Activated CD8-positive, alpha-beta memory T cell treated with anti-CD3 and anti-CD28 coated beads, Interleukin-2, amount 50 U/mL, for 24 hours (primary cell): ENCODE results near the gene PEAK1.
"Not testable (repeated sequence)": the region's sequence is repeated elsewhere in the genome, so short reads cannot be mapped to it uniquely, and the experiment has no call there.

Experiments used
- DNase-seq: peaks from one replicate; pipeline ENCODE4 v3.0.0-alpha.2; 2020; ENCODE audit errors: extremely low read depth

Gene PEAK1

DNA sequence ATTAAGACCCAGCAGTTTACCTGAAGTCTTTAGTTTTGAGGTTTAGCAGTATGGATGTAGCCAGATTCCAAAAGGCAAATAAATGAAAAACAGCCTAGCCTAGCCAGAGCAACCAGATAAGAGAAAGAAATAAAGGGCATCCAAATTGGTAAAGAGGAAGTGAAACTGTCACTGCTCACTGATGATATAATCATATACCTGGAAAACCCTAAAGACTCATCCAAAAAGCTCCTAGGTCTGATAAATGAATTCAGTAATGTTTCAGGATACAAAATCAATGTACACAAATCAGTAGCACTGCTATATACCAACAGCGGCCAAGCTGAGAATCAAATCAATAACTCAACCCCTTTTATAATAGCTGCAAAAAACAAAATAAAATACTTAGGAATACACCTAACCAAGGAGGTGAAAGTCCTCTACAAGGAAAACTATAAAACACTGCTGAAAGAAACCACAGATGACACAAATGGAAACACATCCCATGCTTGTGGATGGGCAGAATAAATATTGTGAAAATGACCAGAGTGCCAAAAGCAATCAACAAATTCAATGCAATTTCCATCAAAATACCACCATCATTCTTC is 13.6 kb downstream of the PEAK1 start:
- not testable (repeated sequence) for DNase-seq

DNA sequence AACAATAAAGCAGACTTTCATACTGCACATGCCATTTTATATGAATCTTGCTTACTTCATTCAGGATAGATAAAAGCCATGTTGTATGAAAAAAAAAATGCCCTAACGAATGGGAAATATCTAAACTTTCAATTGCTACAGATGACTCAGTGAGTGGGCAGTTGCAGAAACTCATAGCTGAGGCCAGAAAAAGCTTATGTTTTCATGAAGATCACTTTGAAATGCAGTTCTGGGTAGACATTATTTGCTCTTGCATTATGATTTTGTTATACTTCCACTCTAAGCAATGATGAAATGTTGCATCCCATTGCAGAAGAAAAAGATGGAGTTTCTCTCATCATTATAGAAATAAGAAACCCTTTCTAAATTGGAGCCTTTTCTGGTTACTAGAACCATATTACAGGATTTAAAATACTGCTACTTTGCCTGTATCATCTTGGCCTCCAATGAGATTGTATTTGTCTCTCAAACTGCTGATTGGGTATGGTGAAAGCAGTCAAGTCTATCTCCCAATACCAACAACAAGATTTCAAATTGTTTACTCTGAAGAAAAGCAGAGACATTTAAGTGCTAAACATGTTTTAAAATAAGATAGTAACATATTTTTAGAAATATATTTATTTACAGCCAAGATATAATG is 17.0 kb downstream of the PEAK1 start:
- DNase-seq, result no peak

DNA sequence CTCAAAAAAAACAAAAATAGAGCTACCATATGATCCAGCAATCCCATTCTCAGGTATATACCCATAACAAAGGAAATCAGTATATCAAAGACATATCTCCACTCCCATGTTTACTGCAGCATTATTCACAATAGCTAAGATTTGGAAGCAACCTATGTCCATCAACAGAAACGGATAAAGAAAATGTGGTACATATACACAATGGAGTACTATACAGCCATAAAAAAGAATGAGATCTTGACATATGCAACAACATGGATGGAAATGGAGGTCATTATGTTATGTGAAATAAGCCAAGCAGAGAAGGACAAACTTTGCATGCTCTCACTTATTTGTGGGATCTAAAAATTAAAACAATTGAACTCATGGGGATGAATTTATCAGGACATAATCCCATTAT is 19.6 kb downstream of the PEAK1 start:
- DNase-seq, result no peak

DNA sequence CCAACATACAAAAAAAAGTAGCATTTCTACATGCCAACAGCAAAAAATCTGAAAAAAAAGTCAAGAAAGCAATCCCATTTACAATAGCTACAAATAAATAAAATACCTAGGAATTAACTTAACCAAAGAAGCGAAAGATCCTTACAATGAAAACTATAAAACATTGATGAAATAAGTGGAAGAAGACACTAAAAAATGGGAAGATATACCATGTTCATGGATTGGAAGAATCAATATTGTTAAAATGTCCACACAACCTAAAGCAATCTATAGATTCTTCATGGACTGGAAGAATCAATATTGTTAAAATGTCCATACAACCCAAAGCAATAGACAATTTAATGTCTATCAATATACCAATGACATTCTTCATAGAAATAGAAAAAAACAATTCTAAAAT is 21.0 kb downstream of the PEAK1 start:
- no peak for DNase-seq

DNA sequence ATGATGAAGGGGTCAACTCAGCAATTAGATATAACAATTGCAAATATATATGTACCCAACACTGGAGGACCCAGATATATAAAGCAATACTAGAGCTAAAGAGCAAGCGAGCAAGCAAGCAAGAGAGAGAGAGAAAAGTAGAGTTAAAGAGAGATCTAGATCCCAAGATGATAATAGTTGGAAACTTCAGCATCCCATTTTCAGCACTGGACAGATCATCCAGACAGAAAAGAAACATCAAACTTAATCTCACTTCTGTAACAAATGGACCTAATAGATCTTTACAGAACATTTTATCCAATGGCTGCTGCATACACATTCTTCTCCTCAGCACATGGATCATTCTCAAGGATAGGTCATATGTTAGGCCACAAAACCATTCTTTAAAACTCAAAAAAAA is 23.2 kb downstream of the PEAK1 start:
- DNase-seq, result no peak

DNA sequence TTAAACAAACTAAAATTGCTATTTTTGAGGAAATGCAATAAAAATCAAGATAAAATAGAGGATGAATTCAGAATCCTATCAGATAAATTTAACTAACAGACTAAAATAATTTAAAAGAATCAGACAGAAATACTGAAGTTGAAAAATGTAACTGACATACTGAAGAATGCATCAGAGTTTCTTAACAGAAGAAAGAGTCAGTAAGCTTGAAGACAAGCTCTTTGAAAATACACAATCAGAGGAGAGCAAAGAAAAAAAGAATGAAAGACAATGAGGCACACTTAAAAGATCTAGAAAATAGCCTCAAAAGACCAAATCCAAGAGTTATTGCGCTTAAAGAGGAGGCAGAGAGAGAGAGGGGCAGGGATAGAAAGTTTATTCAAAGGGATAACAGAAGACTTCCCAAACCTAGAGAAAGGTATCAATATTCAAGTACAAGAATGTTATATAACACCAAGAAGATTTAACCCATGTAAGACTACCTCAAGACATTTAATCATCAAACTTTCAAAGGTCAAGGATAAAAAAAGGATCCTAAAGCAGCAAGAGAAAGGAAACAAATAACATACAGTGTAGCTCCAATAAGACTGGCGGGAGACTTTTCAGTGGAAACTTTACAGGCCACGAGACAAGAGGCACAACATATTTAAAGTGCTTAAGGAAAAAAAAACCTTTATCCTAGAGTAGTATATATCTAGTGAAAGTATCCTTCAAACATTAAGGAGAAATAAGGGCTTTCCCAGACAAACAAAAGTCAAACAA is 24.7 kb downstream of the PEAK1 start:
- no peak for DNase-seq

DNA sequence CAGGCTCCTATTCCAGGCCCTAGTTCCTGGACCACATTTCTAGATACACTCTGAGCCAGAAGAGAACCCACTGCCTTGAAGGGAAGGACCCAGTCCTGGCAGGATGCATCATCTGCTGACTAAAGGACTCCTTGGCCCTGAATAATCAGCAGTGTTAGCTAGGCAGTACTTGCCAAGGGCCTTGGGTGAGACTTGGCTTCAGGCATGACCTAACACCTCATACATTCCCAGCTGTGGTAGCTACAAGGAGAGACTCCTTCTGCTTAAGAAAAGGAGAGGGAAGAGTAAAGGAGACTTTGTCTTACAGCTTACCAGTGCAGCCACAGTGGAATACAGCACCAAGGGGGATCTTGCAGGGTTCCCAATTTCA is 26.4 kb downstream of the PEAK1 start:
- DNase-seq, result no peak

DNA sequence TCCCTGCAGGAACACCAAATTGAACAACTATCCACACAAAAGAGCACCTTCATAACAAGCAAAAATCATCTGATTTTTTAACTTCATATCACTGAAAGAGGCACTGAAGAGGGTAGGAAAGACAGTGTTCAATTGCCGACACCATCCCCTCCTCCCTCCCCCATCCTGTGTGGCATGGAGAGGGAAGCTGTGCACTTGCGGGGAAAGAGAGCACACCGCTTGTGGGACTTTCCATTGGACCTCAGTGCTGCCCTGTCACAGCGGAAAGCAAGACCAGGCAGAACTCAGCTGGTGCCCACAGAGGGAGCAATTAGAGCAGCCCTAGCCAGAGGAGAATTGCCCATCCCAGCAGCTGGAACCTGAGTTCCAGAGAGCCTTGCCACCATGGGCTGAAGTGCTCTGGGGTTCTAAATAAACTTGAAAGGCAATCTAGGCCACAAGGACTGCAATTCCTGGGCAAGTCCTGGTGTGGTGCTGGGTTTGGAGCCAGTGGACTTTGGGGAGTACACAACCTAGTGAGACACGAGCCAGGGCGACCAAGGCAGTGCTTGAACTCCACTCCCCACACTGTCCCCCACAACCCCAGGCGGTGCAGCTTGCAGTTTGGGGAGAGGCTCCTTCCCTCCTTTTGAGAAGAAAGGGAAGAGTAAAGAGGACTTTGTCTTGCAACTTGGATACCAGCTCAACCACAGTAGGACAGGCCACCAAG is 27.0 kb downstream of the PEAK1 start:
- no peak for DNase-seq

DNA sequence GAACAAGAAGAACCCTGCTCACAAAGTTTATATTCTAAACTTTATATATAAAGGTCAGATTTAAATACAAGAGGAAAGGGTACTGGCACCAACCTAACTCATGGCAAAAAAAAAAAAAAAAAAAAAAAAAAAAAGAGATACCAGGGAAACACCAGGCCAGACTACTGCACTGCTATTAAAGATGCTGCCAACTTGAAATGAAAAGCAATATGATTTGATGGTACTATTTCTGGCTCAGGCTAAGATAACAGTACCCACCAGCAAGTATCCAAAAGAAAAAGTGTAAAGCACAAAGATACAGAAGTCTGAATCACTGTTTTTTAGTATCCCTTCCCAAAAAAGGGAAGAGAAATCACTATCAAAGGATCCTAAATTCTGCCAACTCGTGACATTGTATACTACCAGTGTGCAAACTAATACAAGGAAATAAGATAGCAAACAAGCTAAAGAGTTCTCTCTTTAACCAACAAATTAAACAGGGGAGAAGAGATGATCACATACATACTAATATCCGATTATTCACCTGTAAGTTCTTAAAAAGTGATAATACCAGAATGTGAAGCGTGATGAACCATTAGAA is 28.4 kb downstream of the PEAK1 start:
- no peak for DNase-seq

DNA sequence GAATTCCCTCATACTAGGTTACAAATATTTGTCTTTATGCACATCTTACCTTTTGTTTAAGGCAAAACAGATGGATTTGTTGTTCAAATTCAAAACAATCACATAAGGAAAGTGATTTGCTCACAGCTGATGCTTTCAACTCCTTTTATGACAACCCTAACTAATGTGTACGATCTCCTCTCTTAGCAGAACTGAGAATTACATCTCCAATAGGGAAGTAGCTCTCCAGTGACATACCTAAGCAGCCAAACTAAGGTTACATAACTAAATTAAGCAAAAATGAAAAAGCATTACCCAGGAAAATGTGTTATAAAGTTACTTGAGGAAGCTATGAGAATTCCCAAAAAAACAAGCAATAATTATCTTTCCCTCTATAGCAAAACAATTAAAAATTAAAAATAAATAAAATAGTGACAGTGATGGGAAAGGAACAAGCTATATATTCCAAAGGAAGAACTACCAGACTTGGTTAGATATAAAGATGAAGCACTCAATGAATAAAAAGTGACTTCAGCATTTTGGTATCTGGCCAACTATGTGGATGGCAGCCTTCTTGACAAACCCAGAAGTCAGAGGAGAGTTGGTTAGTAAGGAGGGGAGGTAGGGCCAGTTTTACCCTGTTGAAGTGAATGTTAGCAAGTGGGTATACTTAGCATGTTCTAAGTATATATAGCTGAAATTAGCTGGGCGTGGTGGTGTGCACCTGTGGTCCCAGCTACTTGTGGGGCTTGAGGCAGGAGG is 32.4 kb downstream of the PEAK1 start:
- DNase-seq, result no peak

DNA sequence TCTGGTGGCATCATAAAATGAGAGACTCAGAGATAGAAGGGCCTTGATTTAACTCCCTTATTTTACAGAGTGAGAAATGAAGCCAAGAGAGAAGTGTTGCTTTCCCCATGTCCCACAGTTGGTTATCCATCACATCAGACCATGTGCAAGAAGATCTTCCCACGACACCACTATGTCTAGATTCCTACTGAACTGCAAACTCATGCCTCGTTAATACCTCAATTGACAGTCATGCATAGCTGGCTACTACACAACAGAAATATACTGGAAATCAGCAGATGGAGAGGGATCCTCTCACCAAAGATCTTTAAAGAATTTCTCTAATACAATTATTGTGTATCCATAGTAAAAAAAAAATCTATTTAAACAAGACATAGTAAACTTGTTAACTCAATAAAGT is 33.3 kb downstream of the PEAK1 start:
- DNase-seq, result no peak

DNA sequence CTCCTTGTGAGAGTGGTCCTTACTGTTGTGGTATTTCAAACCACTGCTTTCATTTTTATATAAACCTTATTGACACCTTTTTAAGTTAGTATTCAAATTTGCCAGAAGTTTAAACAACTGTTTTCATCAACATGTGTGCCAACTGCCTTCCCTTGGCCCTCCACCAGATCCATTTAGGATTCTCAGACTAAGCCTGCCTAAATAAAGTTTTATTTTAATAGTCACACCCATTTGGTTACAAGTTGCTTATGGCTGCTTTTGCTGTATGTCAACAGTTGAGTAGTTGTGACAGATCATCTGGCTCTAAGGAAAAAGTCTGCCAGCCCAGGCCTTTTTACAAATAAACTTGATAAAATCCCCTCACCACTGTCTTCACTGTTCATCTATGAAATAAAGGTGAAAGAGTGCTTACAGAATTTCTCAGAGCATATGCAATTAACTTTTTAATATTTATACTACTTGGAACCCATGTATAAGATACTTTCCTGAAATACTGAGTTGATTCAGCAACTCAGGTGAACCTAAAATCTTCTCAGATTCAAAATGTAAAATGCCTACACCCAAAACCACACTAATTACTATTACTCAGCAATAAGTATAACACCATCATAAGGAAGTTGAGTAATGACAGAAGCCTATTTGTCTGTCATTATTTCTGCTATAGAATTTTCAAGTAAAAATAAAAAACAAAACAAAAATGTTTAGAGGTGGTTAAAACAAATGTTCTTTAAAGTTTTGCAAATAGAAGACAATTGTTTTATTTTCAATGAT is 35.1 kb downstream of the PEAK1 start:
- DNase-seq, result no peak

DNA sequence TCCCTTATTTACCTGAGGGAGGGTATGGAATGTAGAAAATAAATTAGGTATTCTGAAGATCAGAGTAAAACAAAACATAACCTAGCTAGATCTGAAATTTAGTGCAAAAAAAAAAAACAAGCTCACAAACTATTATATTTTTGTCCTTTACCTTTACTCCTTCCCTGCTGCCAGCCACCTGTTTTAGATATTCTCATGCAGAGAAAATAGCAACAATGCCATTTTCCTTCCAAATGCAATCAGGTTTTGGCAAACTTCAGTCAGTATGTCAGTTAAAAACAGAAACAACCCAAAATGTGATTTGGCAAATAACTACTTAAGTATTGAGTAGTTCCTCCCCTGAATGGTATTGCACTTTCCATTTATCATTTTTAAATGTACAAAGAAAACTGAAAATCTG is 35.8 kb downstream of the PEAK1 start:
- DNase-seq, result no peak

DNA sequence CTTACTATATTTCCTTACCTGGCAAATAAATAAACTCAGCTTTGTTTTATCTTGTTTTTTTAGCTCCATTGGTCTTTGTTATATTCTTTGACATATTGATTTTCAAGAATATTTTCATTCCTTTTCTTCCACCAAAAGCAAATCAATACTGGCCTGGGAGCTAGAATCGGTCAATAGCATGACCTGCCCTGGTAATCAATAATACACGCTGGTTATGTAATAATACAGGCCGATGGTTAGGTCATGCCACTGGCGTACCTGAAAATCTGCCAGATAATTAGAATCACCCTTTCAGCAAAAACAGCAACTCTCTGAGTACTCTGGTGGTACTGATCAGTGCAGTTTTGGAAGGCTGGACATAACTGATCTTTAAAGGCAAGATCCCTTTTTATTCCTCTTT is 39.9 kb downstream of the PEAK1 start:
- DNase-seq, result no peak

DNA sequence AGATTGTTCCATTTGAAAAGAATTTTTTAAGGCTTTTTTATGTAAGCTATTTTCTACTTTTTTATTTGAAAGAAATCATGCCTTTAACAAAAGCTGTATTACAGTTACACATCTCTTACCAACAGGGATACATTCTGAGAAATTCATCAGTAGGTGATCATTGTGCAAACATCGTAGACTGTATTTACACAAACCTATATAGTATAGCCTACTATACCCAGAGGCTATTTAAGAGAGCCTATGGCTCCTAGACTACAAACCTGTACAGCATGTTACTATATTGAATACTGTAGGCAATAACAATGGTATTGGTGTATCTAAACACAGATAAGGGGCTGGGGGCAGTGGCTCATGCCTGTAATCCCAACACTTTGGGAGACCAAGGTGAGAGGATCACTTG is 43.1 kb downstream of the PEAK1 start:
- no peak for DNase-seq

DNA sequence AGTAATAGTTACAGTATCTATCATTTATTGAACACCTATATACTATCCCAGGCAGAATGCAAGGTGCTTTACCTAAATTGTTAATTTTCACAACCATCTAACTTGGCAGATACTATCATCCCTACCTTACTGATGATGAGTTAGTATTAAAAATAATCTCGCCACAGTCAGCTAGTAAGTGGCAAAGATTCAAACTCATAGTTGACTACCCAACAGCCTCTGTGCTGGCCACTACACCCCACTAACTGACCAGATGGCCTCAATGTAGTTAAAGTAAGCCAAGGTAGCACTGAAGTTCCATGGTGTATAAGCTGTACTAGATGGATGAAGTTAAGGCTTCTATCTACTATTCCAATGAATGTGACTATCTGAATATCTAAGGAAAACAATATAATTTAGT is 44.8 kb downstream of the PEAK1 start:
- no peak for DNase-seq

DNA sequence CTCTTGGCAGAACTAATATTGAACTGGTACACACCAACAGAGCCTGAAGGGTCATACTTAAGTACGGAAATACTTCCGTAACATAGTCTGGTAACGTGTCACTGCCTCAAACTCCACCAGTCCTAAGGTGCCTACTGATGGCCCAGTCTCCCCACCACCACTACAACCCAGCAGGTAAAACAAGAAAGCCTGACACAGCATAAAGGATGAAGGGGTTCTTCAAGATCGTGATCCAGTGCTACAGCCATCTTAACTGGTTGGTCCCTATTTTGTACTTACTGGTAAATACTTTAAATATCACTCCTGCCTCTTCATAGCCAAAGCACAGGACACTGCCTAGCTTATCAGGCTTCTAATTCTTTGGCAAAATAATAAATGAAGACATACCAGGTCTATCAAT is 46.5 kb downstream of the PEAK1 start:
- DNase-seq, result no peak

DNA sequence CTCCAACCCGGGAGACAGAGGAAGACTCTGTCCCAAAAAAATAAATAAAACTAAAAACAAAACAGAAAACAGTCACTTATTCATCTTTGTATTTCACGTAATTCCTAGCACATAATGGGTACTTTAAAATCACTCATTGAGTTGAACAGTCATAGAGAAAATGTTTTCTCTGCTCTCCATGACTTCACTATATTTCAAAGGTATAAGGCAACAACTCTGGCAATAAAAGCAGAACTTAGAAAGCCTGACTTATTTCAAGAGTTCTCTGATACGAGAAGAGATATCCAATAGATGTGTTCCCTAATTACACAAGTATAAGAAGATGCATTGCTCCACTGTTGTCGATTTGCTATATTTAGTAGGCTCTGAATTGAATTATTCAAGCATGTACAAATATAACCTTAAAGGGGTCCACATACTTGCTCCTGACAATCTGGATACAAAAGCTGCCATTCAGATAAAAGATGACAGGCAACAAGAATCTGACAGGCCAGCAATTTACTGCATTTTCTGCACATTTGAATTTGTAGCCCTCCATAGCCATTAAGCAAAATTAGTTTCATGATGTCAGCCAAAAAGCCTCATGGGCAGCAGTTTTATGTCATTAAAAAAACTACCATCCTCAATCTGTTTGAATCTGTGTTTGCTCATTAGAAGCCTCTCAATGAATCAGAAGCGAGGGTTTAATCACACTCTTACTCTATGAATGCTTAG is 47.9 kb downstream of the PEAK1 start:
- DNase-seq, result no peak

DNA sequence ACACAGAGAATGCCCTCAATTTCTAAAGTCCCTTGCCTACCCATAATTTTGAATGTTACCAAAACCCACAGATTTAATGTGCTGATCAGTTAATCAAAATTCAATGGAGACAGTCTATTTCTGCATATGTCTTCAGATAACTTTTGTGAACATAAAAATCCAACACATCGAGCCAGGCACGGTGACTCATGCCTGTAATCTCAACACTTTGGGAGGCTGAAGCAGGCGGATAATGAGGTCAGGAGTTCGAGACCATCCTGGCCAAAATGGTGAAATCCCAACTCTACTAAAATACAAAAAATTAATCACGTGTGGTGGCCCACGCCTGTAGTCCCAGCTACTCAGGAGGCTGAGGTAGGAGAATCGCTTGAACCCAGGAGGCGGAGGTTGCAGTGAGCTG is 49.3 kb downstream of the PEAK1 start:
- DNase-seq, result no peak

DNA sequence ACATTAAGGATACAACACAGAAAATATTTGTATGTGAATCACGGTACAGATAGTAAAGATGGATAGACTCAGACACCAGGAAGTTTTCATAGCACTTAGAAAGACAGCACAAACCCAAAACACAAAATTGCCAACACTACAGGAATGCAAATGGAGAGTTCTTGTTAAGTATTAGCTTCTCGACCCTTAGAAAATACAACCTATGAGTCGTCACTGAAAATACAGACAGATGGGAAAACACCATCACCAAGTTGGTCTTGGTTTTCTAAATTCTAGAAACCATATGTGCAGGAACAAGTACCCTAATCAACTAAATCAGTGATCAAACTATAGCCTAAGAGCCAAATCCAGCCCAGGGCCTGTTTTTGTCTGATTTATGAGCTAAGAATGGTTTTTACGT is 50.7 kb downstream of the PEAK1 start:
- no peak for DNase-seq
